NCI-H2227 treated with DMSO at 0.1 percent for 48 hours (cell line): ENCODE data around the gene FBXL19.

ENCODE experiments used
- DNase-seq: peaks from one replicate; lab custom pipeline; 2025; lab: John Stamatoyannopoulos, UW

Gene FBXL19

GRCh38 chr16:30894540-30895368 lies 28.6 kb upstream of the FBXL19 start:
- no peak for DNase-seq

- DNase-seq: no peak
Measured at GRCh38 chr16:30895627-30896260, 27.6 kb upstream of the FBXL19 start.

GRCh38 chr16:30896261-30896888 lies 27.0 kb upstream of the FBXL19 start, which contains the start of gene CTF1:
TSS of gene CTF1 (plus strand) at chr16:30896614. CDS start at chr16:30896644, 30 bp downstream.
- DNase-seq: no peak

GRCh38 chr16:30896889-30897733 lies 26.3 kb upstream of the FBXL19 start:
- DNase-seq: peak; percentile 77

GRCh38 chr16:30899794-30900193 lies 23.6 kb upstream of the FBXL19 start:
- no peak for DNase-seq

- no peak for DNase-seq
Measured at GRCh38 chr16:30900588-30900987, 22.8 kb upstream of the FBXL19 start.

- no peak for DNase-seq
Measured at GRCh38 chr16:30901201-30902028, 22.0 kb upstream of the FBXL19 start.

- no peak for DNase-seq
Measured at GRCh38 chr16:30902029-30902972, 21.1 kb upstream of the FBXL19 start.

GRCh38 chr16:30903002-30903401 lies 20.4 kb upstream of the FBXL19 start:
- DNase-seq: no peak

GRCh38 chr16:30903596-30903995 lies 19.8 kb upstream of the FBXL19 start:
- DNase-seq: no peak

GRCh38 chr16:30904114-30904780 lies 19.1 kb upstream of the FBXL19 start:
- no peak for DNase-seq

GRCh38 chr16:30907064-30907463 lies 16.3 kb upstream of the FBXL19 start:
- no peak for DNase-seq

GRCh38 chr16:30910427-30911029 lies 12.8 kb upstream of the FBXL19 start:
- DNase-seq: no peak

GRCh38 chr16:30912794-30913412 lies 10.5 kb upstream of the FBXL19 start:
- no peak for DNase-seq

GRCh38 chr16:30914830-30915229 lies 8.5 kb upstream of the FBXL19 start:
- DNase-seq: no peak

GRCh38 chr16:30918614-30919013 lies 4.8 kb upstream of the FBXL19 start:
- no peak for DNase-seq

- no peak for DNase-seq
Measured at GRCh38 chr16:30920891-30921290, 2.5 kb upstream of the FBXL19 start.

GRCh38 chr16:30921459-30921747 lies 2.0 kb upstream of the FBXL19 start:
- no peak for DNase-seq
